CD4-positive, alpha-beta T cell treated with Interleukin-4 for 4 hours (primary cell): ENCODE data around the gene ROR1.
"Not testable (repeated sequence)": the region's sequence is repeated elsewhere in the genome, so short reads cannot be mapped to it uniquely, and the experiment has no call there.

Source experiments
- DNase-seq: peaks from one replicate; pipeline ENCODE4 v3.0.0-alpha.2; 2020

The ROR1 gene

DNA sequence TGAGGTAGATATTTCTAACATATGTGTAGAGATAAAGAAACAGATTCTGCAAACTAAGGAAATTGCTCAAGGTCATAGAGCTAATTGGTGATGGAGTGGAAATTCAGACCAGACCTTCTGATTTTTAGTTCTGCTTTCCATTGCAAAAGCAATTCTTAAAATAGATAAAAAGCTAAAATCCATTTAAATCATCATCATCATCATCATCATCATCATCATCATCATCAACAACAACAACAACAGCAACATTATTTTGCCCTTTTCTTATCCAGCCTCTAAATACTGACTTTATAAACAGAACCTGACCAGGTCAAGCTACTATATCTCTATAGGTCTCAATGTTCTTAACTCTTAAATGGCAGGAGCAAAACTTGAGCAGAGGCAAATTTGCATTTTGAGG, 14.0 kb upstream of the ROR1 start:
- DNase-seq: no peak

DNA sequence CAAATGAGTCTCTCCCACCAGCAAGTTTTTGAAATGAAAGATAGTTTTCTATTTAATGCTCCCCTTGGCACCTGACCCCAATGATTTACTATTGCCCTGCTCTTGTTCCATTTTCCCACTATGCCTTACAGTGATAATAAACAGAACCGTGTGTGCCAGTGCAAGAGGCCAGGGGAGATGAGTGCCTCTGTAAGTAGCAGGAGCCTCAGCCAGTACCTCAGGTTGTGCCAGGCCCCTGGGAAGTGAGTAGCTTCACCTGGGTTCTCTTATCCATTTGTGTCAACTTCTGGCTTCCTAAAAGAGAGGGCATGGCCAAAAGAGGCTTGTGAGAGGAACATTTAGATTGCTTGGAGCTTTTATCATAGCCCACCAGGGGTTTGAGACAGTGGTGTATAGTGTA, 3.4 kb upstream of the ROR1 start:
- DNase-seq: no peak

DNA sequence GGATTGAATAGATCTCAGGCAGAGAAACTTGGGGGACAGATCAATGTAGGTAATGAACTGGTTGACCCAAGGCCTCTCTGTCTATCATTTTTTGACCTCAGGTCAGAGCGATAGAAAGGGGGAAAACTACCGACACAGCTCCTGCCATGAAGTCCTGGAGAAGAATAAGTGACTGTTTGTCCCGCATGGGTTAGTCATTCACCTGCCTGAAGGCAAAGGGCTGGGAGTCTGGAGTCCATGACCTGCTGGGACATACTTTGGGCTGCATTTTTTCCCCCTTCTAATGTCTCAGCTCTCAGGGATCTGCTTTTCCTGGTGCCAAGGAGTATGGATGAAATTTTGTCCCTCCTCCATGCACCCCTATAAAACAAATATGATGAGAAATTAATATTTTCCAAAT, 1.6 kb upstream of the ROR1 start:
- DNase-seq: no peak

DNA sequence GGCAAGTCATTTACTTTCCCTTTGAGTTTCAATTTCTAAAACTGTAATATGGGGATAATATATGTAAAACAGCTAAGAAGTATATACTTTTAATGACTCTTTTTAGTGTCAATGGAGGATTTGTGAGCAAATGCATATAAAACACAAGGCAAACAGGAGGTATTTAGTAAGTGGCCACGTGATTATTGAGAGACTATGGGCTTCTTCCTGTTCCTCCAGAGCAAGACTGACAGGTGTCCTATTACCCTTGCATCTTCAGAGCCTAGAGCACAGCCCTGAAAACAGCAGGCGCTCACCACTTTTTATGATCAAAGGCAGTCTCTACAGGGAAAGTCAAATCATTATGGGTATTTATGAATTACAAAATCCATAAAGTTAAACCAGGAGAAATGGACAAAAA, 941 bp upstream of the ROR1 start:
- DNase-seq: no peak

DNA sequence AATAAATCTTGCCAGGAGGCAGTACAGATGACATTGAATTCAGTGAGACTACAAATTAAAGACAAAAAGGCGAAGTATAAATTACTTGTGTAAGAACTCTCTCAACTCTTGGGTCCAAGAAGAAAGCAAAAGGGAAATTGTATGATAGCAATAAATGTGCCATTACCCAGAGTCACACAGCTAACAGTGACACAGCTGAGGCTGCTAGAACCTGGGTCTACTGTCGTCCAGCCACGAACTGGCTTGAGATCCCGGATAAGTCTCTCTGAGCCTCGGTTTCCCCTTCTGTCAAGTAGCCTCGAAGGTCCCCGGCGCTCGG, 362 bp upstream of the ROR1 start:
- DNase-seq: no peak

DNA sequence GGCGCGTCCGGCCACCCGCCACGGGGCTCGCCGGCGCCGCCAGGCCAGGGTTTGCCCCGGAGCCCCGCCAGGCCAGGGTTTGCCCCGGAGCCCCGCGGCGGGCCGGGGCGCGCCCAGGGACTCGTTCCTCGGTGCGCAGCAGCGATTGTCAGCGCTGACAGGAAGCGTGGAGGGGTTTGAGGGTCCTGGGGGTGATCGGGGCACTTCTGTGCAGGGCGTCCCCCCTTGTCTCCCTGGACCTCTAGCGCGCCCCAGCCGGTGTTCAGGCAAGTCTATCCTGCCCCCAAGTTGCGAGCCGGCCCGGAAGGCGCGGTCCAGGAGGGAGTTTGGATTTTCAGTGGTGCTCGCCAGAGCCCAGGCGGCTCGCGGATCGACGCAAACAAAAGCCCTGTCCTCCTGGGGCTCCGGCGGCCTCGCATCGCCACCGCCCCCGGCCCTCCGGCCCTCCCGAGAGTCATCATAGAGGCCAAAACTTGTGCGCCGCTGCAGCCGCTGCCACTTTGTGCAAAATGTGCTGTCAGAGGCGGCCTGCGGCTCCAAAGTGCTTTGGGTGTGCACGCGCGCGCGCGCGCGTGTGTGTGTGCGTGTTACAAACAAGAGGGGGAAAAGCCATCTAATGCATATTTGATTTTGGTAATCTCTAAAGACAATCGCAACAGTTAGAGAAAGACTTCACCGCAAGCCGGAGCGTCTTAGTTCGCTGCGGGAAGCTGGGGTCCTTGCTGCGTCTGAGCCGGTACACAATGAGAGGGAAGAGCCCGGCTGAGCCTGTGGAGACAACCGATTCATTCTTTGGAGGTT, 1.0 kb downstream of the ROR1 start:
- no peak for DNase-seq

DNA sequence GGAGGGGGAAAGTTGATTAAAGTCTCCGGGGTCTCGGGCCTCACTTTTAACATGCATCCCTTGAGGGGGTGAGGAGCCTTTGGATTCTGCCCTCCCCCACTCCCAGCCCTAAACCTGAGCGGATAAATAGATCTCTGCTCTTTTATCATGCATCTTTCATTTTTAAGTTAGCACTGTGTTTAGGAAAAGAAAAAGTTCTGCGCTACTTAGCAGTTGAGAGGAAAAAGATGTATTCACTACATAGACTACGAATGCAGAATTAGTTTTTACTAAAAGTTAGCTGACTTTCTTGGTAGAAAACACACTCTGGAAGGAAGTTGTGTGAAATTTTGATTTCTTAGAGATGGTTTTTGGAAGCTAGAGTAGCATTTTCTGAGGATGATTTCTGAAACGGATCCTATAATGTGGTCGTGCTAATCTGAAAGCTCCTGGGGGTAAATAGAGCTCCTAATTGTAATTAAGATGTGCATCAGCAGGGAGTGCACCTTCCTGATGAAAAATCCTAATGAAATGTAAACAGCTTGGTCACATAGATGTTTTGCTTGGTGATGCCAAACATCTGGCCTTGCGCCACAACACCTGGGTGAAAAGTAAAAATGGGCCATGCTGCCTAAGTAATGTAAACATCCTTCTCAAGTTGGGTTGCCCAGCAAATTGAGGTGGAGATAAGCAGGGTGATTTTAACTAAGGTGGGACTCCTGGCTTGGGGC, 1.8 kb downstream of the ROR1 start:
- no peak for DNase-seq

DNA sequence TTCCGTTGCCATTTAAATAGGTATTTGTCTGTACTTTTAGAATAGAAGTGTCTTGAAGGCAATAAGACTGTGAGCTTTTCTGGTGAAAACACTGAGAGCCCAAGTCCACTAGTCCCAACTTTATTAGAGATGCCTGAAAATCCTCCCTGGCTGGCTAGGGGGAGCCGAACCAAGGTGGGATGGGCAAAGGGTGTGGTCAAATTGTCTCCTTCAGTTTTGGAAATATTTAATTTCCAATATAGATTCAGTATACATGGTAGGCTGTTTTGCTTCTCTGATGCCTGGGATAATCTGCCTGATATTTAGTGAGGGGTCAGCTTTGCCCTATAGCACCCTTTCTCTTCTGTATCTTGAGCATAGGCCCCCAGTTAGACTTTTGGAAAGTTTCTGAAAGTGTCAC, 3.5 kb downstream of the ROR1 start:
- no peak for DNase-seq

DNA sequence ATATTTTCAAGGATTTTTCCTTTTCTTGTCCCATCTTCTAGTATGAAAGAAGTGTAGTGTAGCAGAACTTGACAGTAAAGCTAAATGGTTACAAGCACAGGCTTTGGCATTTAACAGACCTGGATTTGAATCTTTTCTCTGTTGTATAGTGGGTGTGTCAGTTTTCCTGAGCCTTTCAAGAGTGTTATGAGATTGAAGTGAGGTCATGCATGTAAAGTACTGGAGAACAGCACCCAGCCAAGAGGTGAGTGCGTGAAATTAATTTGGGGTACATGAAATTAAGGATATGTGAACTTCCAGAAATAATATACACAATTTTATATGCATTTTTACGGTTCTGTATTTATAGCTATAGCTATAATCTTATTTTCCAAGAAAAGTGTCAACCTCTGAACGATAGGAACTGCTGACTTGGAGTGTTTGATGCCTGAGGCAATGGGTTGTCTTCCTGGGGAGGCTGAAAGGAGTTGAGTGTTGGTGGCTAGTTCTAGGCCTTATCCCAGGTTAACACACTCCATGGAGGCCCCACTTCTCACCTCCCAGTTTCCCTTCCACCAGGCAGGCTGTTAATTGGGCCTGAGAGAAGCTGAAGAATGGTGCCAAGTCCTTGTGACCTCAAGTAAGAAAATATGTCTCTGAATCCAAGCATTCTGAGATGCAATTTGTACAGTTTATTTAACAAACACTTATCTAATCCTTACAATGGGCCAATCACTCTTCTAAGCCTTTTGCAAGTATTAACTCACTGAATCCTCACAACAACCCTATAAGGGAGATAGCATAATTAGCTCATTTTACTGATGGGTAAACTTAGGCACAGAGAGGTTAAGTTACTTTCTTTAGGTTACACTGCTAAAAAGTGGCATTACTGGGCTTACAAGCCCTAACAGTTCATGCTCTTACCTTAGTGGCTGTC, 4.4 kb downstream of the ROR1 start:
- no peak for DNase-seq

DNA sequence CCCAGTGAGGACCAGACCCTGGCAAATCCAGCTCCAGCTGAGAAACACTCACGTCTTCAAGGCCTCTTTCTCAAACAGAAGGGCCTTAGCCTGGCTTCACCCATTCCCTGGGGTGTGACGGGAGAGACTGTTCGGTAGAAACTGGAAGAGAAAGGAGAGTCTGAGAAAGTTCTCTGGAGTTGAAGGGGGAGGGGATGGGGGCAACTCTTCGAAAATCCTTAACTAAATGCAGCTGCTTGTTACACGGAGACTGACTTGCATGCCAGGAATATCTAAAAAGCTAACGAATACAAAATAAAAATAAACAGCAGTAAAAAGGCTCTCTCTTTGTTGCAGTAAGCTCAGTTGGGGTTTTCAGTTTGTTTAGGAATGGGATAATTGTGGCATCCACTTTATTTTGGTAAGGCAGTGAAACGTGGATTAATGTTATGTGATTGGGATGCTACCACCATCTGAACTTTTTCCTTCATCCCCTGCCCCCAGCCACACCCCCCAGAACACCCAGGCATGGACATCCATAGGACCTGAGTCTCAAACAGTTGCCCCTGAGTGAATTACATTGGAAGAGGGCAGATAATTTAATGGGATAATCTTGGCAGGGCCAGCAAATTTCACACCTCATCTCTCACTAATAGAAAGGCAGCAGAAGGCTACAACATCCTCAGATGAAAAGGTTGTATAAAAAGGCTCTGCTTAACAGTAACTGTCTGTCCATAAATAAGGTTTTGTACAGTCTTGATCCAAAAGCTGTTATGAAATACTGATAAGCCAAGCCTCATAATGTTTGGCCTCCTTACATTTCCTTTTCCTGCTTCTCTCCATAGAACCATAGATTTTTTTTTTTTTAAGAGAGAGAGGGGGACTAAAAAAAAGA, 5.8 kb downstream of the ROR1 start:
- no peak for DNase-seq

DNA sequence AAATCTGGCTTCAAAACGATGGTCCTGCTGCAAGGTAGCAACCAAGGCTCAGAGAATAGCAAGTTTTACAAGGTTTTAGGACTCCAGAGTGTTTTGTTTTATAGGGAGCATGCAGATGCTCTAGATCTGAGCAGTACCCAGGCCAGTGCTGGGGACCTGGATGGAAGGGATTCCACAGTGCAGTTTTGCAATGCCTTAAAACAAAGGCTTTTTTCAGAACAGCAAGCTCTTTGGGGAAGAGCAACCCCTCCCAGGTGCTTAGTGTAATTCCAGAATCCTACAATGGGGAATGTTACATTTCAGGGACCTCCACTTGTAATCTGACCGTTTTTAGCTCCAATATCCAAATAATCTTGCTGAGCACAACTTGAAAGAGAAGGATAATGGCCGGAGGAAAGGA, 6.7 kb downstream of the ROR1 start:
- DNase-seq: no peak

DNA sequence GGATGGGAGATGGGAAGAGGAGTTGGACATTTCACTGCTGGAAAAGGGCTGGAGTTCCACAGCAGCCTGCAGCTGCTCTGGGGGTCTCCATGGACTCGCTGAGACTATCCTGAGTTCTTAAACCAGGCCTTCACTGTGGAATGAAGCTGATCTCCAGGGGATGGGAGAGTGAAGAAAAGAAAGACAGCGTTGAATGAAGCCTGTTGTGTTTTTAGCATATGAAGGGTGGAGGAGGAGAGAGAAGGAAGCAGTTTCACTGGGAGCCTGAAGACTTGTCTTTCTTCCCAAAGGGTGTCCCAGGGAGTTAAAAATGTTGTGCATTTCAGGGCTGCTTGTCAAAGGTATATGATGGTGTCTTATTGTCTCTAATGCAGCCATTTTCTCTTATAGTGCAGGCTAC, 9.2 kb downstream of the ROR1 start:
- DNase-seq: no peak

DNA sequence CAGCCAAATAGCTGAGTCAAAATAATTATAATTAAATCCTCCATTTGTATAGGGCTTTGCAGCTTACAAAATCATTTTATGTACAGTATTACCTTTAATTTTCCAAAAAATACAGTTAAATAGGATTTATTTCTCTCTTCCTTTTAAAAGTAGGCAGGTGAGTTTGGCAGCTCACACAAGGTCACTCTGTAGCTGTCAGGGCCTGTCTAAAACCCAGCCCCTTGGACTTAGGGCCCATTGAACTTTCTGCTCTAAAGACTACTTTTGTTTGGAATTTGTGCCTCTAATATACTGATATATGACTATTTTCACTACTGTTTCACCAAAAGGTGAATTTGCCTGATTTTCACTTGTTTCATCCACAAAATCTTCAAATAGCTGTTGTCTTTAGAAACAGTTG, 10.3 kb downstream of the ROR1 start:
- no peak for DNase-seq

DNA sequence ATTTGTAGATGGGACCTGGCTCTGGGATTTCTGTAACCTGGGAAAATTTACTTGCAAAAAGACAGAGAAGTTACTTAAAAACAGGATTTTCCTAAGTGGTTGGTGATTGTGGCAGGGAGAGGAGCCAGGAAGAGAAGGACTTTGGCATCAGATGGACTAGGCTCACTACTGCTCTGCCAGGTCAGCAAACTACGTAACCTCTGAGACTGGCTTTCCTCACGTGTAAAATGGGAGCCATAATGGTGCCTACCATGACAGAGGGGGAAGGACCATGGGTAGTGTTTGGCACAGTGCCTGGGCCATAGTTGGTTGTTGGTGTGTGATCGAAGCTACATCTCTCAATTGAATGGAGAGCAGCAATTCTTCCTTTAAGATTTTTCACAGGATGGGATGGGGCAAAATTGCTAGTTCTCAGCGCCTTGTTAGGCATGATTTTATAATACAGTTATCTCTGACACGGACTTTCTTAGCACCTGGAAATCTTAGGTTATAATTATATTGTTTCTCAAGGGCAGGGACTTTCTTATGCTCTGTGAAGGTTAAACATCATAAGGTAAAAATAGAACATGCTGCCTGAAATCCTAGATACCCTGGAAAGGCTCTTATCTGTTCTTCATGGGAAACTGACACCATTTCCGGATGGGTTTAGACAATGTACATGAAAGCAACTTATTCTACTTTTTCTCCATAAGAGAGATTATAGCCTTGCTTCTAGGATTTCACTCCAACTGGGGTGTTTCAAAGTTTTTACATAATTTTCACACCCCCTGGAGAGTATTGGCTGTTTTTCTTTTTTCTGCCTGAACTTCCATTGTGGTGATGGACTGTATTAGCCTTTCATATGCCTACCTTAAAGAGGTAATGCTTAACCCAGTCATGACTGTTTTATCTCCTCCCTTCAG, 10.9 kb downstream of the ROR1 start:
- DNase-seq: no peak

DNA sequence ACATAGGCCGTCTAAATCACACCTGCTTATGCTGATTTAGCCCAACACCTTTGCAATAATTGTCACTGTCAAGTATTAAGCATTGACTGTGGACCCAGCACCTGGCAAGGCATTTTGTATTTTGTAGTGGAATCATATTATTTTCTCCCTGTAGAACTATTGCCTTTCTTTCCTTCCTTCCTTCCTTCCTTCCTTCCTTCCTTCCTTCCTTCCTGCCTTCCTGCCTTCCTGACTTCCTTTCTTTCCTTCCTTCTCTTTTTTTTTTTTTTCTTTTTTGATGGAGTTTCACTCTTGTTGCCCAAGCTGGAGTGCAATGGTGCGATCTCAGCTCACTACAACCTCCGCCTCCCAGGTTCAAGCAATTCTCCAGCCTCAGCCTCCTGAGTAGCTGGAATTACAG, 13.5 kb downstream of the ROR1 start:
- not testable (repeated sequence) for DNase-seq

DNA sequence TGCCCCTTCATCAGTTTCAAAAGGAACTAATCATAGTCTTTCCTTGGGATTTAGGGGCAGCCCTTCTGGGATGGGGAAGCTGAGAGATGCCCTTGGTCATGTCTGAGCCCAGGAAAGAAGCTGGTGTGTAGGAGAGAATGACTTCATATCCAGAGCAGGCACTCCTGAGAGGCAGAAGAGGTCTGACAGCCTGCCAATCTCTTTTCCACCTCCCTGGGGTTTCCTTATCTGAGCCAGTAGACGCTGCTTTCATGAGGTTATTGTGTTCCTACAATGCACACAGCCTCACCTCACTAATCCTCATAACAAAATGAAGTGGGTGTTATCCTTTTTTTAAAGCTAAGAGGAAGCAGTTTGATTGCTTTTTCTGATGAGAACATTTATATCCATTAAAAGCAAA, 14.1 kb downstream of the ROR1 start:
- DNase-seq: no peak

DNA sequence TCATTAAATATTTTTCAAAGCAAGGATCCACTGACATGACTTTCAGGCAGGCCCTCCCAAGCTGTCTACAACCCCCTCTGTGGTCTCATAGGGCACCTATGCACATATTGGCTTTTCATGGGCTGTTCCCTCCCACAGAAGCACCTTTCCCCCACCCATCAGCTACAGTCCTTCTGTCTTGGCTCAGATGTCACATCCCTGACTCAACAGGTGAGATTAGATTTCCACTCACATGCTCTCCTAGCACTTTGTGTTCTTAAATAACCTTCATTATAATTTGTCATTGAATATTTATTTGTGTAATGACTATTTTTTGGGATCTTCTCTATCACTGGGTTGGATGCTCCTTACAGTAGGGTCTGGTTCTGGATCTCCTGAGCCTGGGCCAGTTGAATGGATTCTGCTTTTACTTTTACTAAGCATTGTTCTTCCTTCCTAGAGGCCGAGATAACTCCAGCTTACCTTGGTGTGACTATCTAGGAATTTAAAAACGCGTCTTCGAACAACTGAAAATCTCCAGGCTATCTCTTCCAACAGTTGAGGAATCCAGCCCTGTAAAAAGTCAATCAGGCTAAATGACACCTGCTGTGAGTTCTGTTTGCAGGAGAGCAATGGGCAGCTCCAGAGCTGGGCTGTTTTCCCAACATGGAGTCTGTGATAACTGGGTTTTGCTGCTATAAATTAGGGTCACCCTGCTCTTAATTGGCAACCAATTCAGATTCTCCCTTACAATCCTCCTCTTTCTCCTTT, 16.2 kb downstream of the ROR1 start:
- DNase-seq: no peak

DNA sequence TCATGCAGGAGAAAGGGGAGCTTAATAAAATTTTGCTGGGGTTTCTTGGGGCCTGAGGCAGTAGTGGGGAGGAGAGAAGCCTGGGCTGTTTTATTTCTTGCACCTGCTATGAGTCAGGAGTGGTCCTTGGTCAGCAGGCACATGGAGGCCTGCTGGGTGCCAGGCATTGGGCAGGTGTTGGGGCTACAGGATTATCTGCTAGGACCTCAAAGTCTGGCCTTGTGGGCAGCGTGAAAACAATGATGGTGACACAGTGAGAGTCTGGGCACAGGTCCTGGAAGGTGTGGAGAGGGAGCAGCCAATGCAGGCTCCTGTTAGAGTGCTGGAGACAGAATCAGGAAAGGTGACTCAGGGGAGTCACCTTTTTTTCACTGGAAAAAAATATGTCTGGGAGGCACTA, 17.2 kb downstream of the ROR1 start:
- DNase-seq: no peak

DNA sequence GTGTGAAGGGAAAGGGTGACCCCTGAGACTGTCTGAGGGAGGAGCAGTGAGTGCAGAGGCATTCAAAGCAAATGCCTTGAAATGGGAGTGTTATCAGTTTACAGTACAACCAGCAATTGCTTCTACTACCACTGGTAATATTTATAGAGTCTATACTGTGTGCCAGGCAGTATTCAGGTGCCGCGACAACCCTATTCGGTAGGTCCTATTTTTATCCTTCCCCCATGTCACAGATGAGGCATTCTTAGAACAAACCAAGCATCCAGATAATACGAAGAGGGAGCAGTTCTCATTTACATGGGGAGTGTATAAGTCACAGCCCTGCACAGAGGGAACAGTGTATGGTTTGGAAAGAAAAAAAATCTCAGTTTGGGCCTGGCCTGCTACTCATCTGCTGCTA, 18.3 kb downstream of the ROR1 start:
- DNase-seq: no peak

DNA sequence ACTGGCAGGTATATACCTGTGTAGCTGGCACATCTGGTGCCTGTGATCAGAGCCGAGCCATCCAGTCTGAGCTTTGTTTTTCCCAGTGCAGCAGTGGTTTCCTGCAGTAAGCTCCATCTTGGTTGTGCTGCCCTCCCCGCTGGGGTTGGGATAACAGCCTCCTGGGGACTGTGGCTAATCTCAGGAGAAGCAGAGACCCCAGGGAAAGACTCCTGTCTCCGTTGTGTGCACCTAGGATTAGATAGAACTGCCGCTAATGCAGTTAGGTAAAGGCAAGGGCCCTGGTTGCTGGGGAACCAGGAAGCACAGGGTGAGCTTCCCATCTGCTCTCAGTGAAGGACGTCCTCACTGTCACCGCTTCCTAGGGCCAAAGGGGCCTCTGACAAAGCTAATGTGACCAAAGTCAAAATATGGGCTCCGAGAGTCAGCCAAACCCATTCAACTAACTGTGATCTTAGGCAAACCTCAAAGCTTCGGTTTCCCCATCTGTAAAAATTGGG, 20.0 kb downstream of the ROR1 start:
- DNase-seq: no peak

DNA sequence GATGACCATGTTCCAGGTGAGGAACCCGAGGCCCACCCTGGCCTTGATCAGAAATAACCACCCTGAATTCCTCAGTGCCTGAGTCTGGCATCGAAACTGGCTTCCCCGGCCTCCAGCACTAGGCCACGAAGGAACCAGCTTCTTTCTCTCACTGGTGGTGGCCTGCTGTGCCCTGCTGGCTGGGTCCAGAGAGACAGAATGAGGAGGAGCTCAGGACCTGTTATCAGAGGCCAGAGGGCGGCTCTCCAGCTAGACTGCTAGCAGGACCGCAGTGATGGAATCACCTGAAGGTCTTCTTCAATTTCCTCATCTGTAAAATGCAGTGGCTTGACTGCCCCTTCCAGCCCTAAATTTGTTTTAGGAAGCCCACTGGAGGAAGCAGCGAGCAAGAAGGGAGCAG, 20.5 kb downstream of the ROR1 start:
- DNase-seq: no peak
